ENCODE data around the gene CTDNEP1. TPM values are rescaled to one million over a fixed set of nuclear protein-coding genes. Genes with fewer than 3 reads are reported as not detected.

CTDNEP1 gene
- total RNA-seq, 4 donors from 2014 or later = 71.8 to 86.4 (median 81.1) TPM

GRCh38 chr17:7250695-7251627 is 573 bp downstream of the CTDNEP1 start:
- TF ChIP-seq CTCF (IDR thresholded peaks at IDR 0.05; ENCODE audit: low read depth) = no peak

- TF ChIP-seq CTCF (IDR thresholded peaks at IDR 0.05; ENCODE audit: low read depth) = no peak
These were observed 1.7 kb downstream of the CTDNEP1 start for GRCh38 chr17:7249830-7250229.

- TF ChIP-seq CTCF (IDR thresholded peaks at IDR 0.05; ENCODE audit: low read depth) = no peak
These were observed 2.3 kb downstream of the CTDNEP1 start for GRCh38 chr17:7249214-7249613.

GRCh38 chr17:7248796-7249195 is 2.7 kb downstream of the CTDNEP1 start:
- no peak for TF ChIP-seq CTCF (IDR thresholded peaks at IDR 0.05; ENCODE audit: low read depth)

- TF ChIP-seq CTCF (IDR thresholded peaks at IDR 0.05; ENCODE audit: low read depth) = no peak
These were observed 4.8 kb downstream of the CTDNEP1 start for GRCh38 chr17:7246779-7247178.

GRCh38 chr17:7243453-7243729 is 8.1 kb downstream of the CTDNEP1 start:
- TF ChIP-seq CTCF (IDR thresholded peaks at IDR 0.05; ENCODE audit: low read depth) = no peak

GRCh38 chr17:7242717-7243452 is 8.6 kb downstream of the CTDNEP1 start:
- no peak for TF ChIP-seq CTCF (IDR thresholded peaks at IDR 0.05; ENCODE audit: low read depth)
